NK-92 (cell line): ENCODE results near the gene PODXL2.

ENCODE experiments used
- DNase-seq: peaks from one replicate; lab custom pipeline; 2025; ENCODE audit not compliant: unreplicated experiment; lab: John Stamatoyannopoulos, UW

PODXL2 gene, protein sequence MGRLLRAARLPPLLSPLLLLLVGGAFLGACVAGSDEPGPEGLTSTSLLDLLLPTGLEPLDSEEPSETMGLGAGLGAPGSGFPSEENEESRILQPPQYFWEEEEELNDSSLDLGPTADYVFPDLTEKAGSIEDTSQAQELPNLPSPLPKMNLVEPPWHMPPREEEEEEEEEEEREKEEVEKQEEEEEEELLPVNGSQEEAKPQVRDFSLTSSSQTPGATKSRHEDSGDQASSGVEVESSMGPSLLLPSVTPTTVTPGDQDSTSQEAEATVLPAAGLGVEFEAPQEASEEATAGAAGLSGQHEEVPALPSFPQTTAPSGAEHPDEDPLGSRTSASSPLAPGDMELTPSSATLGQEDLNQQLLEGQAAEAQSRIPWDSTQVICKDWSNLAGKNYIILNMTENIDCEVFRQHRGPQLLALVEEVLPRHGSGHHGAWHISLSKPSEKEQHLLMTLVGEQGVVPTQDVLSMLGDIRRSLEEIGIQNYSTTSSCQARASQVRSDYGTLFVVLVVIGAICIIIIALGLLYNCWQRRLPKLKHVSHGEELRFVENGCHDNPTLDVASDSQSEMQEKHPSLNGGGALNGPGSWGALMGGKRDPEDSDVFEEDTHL

DNA sequence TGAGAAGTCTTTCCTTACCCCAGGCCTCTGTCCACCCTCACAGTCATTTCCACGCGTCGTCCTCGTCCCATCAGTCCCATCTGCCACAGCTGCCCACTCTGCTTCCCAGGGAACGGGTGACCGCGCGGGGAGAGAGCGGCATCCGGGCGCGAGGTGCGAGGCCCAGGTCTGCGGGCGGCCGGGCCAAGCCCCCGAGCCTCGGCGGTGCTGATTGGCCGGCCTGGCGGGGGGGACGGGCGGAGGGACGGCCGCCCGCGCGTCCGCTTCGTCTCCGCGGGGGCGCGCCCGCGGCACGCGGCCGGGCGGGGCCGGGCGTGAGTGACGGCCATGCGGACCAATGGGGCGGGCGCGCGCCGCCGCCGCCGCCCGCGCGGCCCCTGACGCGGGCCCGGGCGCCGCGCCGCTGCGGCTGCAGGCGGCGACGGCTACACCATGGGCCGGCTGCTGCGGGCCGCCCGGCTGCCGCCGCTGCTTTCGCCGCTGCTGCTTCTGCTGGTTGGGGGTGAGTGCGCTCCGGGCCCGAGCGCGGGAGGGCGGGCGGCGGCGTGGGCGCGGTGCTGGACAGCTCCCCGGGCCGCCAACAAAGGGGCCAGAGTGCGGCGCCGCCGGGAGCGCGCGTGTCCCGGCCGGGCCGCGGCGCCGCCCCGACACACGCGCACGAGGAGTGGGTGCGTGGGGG, at the start of gene PODXL2:
TSS of gene PODXL2 (plus strand) at position 398 of the 679 bp plus-strand sequence. CDS start at position 433, 35 bp downstream.
- no peak for DNase-seq

DNA sequence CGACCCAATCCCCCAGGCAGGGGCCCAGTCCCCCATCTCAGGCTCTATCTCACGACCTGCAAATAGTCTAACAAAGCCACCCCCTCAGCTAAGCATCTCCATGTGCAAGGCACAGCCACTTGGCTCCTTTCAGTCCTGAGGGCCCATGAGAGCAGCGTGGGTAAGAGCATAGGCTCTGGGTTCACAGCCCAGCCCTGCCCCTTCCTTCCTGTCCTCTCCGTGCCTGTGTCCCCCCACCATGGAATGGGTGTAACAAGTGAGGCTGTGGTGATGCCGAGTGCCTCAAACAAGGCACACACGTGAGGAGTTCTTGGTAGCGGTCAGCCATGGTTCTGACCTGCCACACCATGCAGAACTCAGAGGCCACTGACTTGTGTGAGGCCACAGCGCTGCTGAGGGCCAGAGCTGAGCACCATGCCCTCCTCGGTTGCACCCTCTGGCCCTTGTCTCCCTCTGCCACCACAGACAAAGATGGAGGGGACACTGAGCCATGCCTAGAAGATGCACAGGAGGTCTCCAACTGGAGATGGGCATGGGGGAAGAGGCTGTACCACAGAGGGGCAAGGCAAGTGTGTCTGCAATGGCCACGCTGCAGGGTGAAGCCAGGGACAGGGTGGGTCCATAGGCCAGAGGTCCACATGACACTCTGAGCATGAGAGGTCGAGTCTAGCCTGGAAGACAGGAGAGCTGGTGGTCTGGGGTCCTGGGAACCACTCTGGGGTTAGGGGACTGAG, 48.5 kb upstream of the PODXL2 start:
- DNase-seq, result no peak

DNA sequence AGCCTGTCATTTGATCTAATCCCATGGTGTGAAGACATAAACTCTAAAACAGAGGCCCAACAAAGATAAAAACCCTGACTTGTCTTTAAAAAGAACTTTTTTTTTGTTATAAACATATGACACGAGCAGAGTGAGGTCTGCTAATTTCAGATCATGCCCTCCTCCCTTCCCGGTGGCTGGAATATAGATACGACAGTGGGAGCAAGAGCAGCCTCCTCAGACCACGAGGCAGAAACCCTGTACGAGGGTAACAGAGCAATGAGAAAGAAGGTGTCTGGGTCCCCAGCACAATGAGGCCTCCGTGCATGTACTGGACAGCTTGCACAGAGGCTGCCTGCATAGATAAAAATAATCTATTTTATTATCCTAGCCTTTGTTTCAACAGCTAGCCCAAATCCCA, 44.3 kb upstream of the PODXL2 start:
- DNase-seq, result no peak

DNA sequence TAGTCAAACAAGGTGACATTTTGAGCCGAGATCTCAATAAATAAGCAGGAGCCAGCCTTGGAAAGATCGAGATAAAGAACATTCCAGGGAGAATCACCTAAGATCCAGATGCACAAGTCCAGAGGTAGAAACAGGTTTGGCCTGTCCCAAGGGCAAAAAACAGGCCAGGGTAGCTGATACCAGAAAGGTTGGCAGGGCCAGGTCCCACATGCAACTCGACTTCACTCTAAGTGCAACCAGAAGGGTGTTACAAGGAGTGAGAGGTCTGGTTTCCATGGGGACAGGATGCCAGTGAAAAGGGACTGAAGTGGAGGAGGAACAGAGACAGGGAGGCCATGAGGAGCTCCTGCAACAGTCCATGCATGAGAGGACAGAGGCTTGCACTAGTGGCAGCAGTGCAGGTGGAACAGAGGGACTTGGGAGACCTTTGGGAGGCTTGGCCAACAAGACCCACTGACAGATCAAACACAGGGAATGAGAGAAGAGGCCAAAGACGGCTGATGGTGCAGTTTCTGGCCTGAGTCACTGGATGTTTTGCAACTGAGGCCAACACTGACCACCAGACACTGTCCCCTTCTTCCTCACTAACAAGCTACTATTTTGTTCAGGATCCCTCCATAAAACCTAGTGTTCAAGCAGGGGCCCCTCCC, 43.7 kb upstream of the PODXL2 start:
- no peak for DNase-seq

DNA sequence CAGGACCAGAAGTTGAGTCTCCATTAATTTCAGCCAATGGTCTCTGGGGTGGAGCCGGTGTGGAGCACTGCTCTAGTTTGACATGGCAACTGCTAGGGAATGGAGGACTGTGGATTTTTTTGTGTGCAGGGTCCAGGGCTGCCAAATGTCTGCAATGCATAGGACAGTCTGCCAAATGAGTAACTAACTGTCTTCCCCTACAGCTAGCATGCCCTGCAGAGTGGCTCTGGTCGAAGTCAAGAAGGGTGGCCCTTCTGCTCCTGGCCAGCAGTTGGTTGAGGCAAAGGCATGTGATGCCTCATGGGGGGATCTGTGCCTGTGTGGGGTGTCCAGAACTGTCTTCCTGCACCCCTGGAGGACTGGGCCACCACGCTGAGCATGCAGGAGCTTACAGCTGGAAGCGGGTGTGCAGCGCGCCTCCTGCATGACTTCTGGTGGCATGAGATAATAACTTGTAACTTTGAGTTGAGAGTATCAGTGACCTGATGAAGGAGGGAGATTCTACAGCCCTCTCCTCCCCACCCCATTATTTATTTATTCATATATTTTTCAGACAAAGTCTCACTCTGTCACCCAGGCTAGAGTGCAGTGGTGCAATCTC, 43.1 kb upstream of the PODXL2 start:
- DNase-seq, result no peak

DNA sequence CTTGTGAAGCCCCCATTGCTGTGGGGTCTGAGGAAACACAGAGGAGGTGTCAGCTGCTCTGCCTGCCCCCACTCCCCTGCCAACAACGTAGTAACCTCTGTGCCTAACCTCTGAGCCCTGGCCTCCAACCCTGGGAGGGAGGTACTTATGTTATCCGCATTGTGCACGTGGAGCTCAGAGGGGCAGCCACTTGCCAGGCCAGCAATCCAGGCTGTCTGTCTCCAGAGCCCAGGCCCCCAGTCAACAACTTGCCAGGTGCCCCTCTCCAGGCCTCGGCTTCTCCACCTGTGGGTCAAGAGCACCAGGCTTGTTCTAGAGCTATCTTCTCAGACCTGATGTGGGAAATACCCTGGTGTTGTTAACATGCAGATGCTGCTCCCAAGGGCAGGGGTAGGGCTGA, 41.1 kb upstream of the PODXL2 start:
- no peak for DNase-seq

DNA sequence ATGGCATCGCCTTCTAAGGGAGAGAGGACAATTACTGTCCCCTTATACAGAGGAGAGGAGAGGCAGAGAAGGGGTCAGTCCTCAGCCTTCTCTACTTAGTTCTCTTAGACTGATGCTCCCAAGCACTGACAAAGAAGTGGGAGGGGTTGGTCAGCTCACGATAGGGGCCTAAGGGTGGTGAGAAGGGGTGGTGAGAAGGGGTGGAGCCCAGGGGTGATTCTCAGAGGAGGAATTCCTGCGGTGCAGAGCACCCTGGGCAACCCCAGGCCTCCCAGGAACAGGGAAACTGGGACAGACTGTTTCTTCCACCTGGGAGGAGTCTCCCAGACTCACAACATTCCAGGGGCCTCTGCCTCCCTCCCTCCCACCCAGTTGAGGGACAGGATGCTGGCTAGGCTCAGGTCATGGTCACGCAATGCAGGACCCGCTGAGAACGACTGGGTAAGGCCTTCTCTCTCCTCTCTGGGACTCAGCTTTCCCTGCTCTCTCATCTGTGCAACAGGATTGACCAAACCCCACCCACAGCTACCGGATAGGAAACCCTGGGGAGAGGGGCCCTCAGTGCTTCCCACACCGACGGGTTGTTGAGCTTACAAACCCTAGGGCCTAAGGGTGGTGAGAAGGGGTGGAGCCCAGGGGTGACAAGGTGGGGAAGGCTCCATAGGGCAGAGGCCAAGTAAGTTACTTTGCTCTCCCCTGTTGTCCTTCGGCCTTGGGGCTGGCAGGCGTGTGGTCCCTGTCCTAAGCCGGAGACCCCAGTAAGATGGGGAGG, 40.0 kb upstream of the PODXL2 start:
- no peak for DNase-seq

DNA sequence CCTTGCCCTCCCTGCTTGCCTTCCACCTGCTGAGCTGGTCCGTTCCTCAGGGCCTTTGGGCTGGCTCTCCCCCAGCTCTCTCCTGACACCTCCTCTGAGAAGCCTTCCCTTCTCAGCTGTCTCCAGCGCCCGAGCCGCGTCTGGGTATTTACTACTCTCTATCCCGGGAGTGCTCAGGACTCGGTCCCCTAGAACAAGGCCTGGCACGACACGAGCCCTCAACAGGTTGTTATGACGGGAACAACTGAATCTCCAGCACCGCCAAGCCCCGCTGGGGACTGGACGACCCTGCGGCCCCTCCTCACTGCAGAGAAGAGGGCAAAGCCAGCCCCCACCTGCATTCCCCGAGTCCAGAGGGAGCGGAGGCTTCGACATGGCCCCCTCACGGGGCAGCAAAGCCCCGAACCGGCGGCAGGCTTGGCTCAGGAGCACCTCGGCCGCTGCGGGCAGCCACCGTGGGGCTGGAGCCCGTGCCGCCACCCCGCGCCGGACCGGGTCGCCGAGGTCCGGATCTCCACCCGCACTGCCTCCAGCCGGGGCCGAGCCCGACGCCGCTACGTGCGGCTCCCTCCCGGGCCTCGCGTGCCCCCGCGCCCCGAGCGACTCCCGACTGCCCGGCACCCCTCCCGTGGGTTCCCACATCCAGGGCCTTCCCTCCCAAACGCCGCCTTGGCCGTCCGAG, 39.2 kb upstream of the PODXL2 start:
- DNase-seq, result no peak

DNA sequence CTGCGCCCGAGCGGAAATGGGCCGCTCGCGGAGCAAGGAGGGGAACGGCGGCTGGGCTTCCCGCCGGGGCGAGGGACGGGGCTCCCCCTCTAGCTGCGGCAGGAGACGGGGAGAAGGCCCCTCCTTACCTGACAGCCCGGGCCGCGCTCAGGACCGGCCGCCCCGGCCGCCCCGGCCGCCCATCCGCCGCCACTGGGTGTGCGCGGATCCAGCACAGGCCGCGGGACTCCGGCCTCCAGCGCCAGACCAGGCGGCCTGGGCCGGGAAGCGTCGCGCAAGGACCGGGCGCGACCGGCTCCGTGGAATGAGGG, 38.7 kb upstream of the PODXL2 start:
- DNase-seq, result no peak

DNA sequence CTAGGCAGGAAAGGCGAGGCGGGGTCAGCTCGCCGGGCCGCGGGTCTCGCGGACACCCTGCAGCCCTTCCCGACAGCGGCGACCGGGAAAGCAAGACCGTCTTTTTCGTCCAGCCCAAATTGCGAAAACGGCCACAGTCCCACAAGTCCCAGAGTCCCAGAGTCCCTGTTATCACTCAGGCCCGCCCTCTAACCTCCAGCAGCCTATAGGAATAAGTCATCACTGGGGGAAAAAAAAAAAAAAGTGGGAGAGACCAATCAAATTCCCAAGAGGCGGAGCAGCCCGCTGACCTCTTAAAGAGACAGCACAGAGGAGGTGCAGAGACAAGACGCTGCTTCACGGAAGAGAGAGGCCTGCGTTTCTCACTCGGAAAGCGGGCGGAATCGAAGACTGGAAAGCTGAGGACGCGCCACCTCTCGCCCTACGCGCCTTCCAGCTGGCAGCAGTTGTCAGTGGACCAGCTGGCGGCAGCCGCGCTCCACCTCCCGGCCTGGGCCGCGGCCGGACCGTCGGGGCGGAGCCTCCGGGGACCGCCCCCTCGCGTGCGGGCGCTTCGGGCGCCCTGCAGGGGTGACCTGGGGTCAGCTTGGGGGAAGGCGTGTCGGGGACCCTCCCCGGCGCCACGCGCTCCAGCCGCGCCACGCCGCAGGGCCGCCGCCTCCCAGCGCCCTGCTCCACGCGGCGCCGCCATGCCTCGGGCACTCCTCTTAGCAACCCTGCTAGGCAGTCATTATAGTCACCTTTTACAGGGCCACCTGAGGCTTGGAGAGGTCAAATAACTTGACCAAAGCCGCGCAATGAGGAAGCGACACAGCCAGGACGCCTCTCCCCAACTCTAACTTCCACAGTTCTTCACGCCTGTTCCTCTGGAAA, 38.2 kb upstream of the PODXL2 start, which contains the start of gene TPRA1:
TSS of gene TPRA1 (minus strand) at position 141 of the 873 bp plus-strand sequence. CDS start 10,587 bp downstream, outside the sequence.
- DNase-seq, result no peak

DNA sequence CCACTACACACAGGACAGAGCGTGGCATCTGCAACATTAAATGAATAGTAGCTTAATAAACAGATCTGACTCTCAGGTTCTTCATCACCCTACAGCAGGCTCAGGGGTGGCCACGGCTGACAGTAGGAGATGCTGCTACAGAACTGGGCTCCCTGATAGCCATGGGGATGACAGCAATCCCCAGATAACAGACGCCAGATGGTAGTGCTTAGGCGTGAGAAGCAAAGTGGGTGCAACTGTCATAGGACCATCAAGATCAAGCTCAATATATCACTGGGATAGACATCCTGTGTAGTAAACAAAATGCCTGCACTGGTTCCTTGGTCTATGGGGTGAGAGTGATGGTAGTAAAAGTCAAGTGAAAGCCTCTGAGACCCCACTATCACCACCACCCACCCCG, 35.8 kb upstream of the PODXL2 start:
- DNase-seq, result no peak

DNA sequence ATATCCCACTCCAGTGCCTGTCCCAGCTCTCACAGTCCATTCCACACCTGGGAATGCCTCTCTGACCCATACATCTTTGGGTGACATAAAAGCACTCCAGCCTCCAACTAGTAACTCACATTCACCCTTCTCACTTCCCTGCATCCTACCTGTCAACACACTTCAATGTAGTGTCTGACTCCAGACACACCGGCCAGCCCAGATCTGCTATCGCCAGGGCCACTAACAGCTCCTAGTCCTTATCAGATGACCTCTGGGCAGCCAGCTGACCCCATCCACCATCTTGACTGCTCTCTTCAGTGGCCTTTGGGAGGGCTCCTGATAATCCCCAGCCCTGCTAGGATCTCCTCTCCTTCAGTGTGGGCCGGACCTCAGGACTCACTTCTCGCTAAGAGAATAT, 33.7 kb upstream of the PODXL2 start:
- DNase-seq, result no peak

DNA sequence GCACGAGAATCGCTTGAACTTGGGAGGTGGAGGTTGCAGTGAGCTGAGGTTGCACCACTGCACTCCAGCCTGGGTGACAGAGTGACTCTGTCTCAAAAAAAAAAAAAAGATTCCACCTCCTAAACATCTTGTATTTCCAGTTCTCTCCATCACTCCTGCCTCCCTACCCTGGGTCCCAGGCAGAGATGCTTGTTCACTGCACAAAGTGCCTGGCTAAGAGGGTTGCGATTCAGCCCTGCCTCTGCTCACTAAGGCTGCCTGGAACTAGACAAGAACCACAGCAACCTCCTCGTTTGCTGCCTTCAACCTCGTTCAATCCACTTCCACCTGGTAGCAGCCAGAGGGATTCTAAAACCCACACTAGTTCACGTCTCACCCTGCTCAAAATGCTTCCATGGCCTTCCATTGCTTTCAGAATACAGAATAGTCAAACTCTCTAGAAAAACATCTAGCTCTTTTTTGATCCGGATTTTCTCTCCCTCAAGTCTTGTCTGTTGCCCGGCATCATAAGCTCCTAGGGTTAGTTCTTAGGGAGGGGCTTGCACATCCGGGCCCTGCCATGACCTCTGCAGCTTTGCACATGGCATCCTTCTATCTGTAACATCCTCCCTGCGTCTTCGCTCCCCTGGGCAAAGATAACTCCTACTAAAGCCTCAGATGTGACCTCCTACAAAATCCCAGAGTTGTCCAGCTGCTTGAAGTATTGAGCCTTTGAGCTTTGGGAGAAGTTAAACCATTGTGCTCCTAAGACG, 31.8 kb upstream of the PODXL2 start:
- DNase-seq, result no peak

DNA sequence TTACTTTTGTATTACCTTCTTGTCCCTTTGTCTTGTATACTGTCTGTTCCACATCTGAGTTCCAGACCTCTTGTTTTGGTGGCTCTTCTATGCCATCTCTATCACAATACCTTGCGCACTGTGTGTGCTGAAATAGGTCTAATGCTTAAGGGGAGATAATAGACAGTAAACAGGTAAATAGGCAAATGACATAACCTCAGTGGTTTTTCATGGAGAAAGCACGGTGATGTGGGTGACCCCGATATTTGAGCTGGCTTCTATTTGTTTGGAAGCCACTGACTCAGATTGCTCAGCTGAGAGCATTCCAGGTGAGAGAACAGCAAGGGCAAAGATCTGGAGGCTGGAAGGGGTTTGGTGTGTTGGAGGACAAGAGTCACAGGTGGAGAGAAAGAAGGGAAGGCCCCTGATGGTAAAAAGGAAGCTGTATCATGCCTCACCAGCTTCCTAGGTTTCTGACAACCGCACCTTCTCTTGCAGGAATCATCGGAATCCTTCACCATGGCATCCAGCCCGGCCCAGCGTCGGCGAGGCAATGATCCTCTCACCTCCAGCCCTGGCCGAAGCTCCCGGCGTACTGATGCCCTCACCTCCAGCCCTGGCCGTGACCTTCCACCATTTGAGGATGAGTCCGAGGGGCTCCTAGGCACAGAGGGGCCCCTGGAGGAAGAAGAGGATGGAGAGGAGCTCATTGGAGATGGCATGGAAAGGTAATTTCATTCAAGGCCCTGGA, 30.0 kb upstream of the PODXL2 start:
- DNase-seq, result no peak

DNA sequence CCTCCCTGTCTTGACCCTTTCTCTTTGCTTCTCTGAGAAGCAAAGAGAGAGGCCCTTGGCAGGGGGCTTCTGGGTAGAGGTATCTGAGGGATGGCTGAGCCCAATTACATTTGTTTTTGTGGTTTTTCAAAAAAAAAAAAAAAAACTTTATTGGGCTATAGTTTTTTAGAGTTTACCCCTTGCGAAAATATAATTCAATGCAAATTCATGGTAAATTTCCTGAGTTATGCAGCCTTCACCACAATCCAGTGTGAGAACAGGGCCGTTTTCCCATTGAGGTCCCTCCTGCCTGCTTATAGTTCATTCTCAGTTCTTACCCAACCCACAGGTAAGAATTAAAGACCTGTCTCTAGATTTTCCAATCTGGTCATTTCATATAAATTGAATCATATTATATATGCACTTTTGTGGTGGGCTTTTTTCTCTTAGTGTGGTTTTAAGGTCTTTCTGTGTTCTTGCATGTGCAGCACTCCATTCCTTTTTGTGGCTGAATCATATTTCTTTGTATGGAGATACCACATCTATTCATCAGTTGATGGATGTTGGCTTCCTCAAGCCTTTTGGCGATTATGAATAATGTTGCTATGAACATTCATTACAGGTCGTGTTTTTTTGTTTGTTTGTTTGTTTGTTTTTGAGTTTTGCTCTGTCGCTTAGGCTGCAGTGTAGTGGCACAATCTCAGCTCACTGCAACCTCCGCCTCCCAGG, 28.1 kb upstream of the PODXL2 start:
- no peak for DNase-seq

DNA sequence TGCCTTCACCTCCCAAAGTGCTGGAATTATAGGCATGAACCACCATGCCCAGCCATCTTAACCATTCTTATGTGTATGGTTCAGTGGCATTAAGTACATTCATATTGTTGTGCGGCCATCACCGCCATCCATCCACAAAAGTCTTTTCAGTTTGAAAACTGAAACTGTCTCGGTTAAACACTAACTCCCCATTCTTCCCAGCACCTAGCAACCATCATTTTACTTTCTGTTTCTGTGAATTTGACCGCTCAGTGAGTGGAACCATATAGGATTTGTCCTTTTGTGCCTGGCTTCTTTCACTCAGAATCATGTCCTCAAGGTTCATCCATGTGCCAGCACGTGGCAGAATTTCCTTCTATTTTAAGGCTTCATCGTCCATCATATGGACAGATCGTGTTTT, 24.9 kb upstream of the PODXL2 start:
- no peak for DNase-seq
